HG03095 (cell line): ENCODE results near the gene DKC1.
"Not testable (repeated sequence)": the region's sequence is repeated elsewhere in the genome, so short reads cannot be mapped to it uniquely, and the experiment has no call there.

Experiments
- ATAC-seq: cut with Tn5 transposase; IDR thresholded peaks from one replicate; pipeline ENCODE4 v1.9.1; 2021; ENCODE audit warnings: moderate library complexity; ENCODE audit not compliant: unreplicated experiment

Gene DKC1

GRCh38 chrX:154817048-154817618 is 54.5 kb downstream of the DKC1 start:
- not testable (repeated sequence) for ATAC-seq

GRCh38 chrX:154818916-154819770 is 56.5 kb downstream of the DKC1 start:
- ATAC-seq = no peak

- no peak for ATAC-seq
These were observed 57.2 kb downstream of the DKC1 start for GRCh38 chrX:154819771-154820341.

- ATAC-seq = no peak
These were observed 58.9 kb downstream of the DKC1 start for GRCh38 chrX:154821523-154821922.

- no peak for ATAC-seq
These were observed 59.4 kb downstream of the DKC1 start for GRCh38 chrX:154822029-154822428.

GRCh38 chrX:154824638-154825037 is 62.0 kb downstream of the DKC1 start:
- no peak for ATAC-seq

GRCh38 chrX:154825586-154825985 is 62.9 kb downstream of the DKC1 start:
- ATAC-seq = not testable (repeated sequence)
